HL-60 (cell line): Measurements from ENCODE around the gene CTSW.

ENCODE experiments used
- CTCF ChIP-seq: IDR thresholded peaks from one replicate; pipeline ENCODE4 v1.5.1; 2011; ENCODE audit warnings: low read length, control low read depth, inconsistent platforms; ENCODE audit not compliant: insufficient read depth
- GABPA ChIP-seq: IDR thresholded peaks from 2 replicates; pipeline ENCODE4 v1.6.1; 2012; ENCODE audit warnings: low read depth
- POLR2AphosphoS5 ChIP-seq: IDR thresholded peaks from 2 replicates; pipeline ENCODE4 v1.6.1; 2012; ENCODE audit warnings: low read depth

GRCh38 chr11:65856689-65857499 lies 22.7 kb upstream of the CTSW start:
- TF ChIP-seq CTCF (no peak), POLR2AphosphoS5 (peak; percentile 59; the same call in 1 of the 2 replicates), GABPA (peak; percentile 43; the same call in 1 of the 2 replicates)
